Globus pallidus (tissue), 1 donor: ENCODE data around the gene ACOX1.

Experiments used
- DNase-seq: peaks from one replicate; pipeline ENCODE4 v3.0.0-alpha.2; 2015; ENCODE audit warnings: low spot score

The ACOX1 gene

DNA sequence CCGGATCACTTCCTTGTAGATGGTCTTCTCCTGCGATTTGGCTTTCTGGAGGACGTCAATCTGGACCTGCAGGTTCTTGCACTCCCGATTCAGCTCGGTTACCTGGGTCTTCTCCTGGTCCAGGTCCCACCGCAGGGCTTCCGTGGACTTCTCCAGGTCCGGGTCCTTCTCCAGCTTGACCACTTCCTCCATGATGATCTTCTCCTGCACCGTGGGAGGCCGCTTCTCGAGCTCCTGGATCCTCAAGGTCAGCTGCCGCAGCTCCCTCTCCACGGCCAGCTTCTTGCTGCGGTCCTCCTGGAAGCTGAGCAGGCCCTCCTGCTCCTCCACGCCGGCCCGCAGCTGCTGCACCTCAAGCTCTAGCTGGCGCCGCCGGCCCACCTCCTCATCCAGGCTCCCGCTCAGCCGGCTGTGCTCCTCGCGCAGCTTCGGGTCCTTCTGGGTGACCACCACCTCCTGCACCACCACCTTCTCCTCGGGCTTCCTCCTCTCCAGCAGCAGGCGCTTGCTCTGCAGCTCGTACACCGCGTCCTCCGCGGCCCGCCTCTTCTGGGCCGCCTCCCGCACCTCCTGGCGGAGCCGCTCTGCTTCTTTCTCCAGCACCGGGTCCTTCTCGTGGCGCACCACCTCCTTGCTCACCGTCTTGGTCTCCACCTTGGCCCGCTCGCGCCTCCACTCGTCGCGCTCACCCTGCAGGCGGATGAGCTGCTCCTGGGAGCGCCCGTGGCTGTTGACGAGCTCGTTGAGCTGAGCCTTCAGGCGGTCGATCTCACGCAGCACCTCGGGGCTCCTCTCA, 29.9 kb upstream of the ACOX1 start:
- no peak for DNase-seq

DNA sequence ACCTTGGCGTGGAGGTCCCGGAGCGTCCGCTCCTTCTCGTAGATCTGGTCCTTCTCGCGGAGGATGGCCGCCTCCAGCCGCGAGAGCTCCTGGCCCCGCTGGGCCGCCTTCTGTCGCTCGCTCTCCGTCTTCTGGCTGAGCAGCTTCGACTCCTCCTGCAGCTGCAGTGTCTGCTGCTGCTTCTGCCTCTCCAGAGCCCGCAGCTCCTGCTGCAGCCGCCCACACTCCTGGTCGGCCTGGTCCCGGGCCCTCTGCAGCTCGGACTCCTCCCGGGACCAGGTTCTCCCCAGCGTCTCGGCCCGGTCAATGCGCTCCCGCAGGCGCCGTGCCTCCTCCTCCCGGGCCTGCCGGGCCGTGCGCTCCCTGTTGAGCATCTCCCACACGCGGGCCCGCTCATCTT, 29.2 kb upstream of the ACOX1 start:
- DNase-seq, result no peak

DNA sequence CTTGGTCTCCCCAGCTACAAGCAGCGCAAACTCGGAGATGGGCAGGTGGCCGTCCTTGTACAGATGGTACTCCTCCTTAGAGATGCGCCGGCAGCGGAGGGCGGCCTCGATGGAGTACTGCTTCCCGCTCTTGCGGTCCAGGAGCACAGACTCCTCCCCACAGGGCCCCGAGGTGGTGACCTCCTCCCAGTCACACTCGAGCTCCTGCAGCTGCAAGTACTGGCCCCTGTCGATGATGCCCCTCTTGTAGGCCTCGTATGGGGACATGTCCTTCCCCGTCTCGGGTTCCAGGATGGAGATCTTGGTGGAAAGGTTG, 28.8 kb upstream of the ACOX1 start:
- DNase-seq, result no peak

- DNase-seq, result no peak
Observed at GRCh38 chr17:76007131-76007849, 28.3 kb upstream of the ACOX1 start.

GRCh38 chr17:76005263-76006149, 26.5 kb upstream of the ACOX1 start:
- peak; percentile 67 for DNase-seq

GRCh38 chr17:76004750-76005262, 25.8 kb upstream of the ACOX1 start:
- DNase-seq, result no peak

- DNase-seq, result no peak
Observed at GRCh38 chr17:76003915-76004314, 24.9 kb upstream of the ACOX1 start.

DNA sequence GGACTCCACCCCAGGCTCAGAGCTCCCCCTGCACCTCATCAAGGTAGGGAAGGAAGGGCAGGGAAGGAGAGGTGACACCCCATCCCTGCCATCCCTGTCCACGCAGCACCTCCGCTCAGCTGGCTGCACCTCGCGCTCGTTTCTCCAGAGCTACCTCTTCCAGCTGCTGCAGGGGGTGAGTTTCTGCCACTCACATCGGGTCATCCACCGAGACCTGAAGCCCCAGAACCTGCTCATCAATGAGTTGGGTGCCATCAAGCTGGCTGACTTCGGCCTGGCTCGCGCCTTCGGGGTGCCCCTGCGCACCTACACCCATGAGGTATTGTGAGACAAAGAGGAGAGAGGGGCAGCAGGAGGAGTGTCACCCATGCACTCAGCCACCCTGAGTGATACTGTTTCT, 23.1 kb upstream of the ACOX1 start:
- no peak for DNase-seq

- no peak for DNase-seq
Observed at GRCh38 chr17:76000755-76001521, 22.0 kb upstream of the ACOX1 start, which contains the start of gene CDK3. CDK3 (plus strand) TSS chr17:76000855; CDS start chr17:76001426, 571 bp downstream.

DNA sequence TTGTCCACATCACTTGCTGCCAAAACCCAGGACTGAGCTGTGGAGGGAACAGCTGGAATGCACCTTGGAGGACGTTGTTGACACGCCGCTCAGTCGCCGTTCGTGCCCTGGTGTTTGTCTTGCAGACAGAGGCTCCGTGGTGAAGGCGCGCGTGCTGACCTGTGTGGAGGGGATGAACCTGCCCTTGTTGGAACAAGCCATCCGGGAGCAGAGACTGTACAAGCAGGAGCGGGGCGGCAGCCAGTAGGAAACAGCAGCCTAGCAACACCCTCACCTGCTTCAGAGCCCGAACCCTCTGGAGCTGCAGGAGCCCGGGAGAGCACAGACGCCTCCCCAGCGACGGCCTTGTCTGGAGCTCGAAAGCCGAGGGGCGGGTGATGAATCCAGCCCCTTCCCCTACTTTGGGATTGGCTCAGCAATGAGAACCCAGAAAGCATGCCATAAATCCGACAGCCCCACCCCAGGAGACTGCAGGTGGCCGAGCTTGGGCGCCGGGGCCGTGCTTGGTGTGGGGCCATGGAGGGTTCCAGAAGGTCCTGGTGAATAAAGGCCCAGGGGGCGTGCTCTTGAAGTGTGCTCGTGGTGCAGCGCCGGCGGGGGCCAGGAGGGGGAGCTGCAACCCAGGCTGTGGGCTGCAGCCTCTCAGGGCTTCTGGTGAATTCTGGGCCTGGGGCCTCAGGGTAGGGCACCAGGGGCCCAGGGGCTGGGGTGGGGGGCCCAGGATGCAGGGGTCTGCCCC, 21.2 kb upstream of the ACOX1 start:
- no peak for DNase-seq

GRCh38 chr17:75998327-75998795, 19.4 kb upstream of the ACOX1 start:
- no peak for DNase-seq

GRCh38 chr17:75996665-75997590, 18.0 kb upstream of the ACOX1 start:
- peak; percentile 33 for DNase-seq

- no peak for DNase-seq
Observed at GRCh38 chr17:75995385-75995925, 16.5 kb upstream of the ACOX1 start.

DNA sequence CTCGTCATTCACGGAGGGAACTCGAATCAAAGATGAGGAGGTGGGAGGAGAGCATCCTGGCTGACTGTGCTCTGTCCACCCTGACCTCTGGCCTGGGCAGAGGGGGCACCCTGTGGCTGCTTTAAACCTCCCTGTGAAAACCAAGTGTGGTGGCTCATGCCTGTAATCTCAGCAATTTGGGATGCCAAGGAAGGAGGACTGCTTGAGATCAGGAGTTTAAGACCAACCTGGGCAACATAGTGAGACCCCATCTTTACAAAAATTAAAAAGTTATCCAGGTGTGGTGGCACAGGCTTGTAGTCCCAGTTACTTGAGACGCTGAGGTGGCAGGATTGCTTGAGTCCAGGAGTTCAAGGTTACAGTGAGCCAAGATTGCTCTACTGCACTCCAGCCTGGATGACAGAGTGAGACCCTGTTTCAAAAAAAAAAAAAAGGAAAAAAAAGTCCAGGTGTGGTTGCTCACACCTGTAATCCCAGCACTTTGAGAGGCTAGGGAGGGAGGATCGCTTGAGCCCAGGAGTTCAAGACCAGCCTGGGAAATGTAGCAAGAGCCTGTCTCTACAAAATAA, 15.9 kb upstream of the ACOX1 start:
- no peak for DNase-seq

- DNase-seq, result no peak
Observed at GRCh38 chr17:75991396-75991795, 12.4 kb upstream of the ACOX1 start.

- DNase-seq, result no peak
Observed at GRCh38 chr17:75987041-75987440, 8.1 kb upstream of the ACOX1 start.

DNA sequence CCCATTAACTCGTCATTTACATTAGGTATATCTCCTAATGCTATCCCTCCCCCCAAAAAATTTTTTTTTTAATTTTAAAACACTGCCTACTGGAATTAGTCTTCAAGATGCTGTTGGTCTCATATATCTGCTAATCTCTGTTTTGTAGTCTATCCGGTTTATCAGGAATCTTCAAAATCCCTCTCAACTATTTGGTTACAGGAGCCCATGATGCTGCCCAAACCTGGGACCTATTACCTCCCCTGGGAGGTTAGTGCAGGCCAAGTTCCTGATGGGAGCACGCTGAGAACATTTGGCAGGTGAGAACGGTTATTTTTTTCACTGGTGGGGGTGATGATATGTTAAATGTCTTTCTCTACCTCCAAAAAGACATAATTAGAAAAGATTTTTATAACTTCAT, 7.0 kb upstream of the ACOX1 start:
- DNase-seq, result no peak

DNA sequence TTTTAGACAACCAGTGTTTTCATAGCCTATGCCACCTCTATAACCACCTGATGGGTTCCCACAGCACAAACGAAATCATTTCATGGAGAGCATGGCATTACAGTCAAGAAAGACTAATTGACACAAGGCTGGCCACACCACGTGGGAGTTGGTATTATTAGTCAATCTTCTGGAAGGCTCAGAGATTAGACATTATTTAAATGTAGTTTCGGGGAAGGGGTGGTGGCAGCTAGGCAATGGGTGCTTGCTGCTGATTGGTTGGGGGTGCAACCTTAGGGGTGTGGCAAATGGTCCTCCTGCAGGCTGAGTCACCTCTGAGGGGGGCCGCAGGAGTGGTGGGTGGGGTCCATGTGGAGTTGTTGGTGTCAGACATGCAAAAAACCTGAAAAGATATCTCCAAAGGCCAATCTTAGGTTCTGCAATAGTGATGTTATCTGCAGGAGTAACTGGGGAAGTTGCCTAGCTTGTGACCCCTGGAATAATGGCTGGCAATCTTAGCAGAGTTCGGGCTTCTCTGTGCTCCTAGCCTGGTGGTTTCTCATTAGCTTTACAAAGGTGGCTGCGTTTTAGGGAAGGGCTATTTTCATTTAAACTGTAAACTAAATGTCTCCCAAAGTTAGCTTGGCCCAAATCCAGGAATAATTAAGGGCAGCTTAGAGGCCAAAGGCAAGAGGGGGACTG, 4.7 kb upstream of the ACOX1 start:
- DNase-seq, result no peak
